Effector memory CD4-positive, alpha-beta T cell (primary cell): ENCODE data around the gene CERS4.

Experiments used
- DNase-seq, 3 donors: peaks; one replicate each; pipeline ENCODE4 v3.0.0-alpha.2; 2020
- H3K27ac ChIP-seq: 2 replicates; pipeline ENCODE4 v1.7.0; 2013; ENCODE audit warnings: mild to moderate bottlenecking, low read length, moderate library complexity; ENCODE audit not compliant: insufficient read depth, poor library complexity, severe bottlenecking
- H3K27me3 ChIP-seq: replicated peaks from 2 replicates; pipeline ENCODE4 v1.7.0; 2013; ENCODE audit warnings: mild to moderate bottlenecking, low read length; ENCODE audit not compliant: insufficient read depth, control insufficient read depth, poor library complexity, severe bottlenecking
- H3K36me3 ChIP-seq: 2 replicates; pipeline ENCODE4 v1.7.0; 2013; ENCODE audit warnings: mild to moderate bottlenecking, low read length, moderate library complexity; ENCODE audit not compliant: control insufficient read depth, insufficient read depth
- H3K4me1 ChIP-seq: 2 replicates; pipeline ENCODE4 v1.7.0; 2013; ENCODE audit warnings: low read length, mild to moderate bottlenecking; ENCODE audit not compliant: control insufficient read depth, insufficient read depth, poor library complexity, severe bottlenecking
- H3K4me3 ChIP-seq: 2 replicates; pipeline ENCODE4 v1.7.0; 2013; ENCODE audit warnings: low read length, low read depth, mild to moderate bottlenecking; ENCODE audit not compliant: insufficient read depth, poor library complexity, severe bottlenecking
- H3K9me3 ChIP-seq: 2 replicates; pipeline ENCODE4 v1.7.0; 2013; ENCODE audit warnings: mild to moderate bottlenecking, low read length, moderate library complexity; ENCODE audit not compliant: control insufficient read depth

Gene CERS4

DNA sequence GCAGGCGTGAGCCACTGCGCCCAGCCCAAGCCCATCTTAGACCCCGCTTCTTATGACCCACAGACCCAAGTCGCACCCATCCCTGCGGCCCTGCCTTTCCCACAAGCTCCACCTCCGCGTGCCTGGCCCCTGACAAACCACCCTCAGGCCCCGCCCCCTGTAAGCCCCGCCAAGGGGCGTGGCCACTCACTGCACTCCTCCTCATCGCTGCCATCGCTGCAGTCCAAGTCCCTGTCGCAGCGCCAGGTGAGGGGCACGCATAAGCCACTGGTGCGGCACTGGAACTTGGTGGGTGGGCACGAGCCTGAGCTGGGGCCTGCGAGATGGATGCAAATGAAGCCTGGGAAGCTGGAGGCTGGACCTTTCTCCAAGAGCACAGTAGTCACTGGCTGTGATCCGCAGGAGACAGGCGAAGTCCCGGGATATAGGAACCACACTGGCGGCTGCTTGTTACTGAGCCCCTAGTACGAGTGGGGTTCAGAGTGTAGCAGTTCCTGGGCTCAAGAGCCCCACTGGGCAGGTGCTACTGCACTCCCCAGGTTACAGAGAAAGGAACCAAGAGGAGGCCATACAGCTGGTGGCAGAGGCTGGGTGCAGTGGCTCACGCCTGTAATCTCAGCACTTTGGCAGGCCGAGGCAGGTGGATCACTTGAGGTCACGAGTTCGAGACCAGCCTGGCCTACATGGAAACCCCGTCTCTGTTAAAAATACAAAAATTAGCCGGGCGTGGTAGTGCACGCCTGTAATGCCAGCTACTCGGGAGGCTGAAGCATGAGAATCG lies 95.9 kb downstream of the CERS4 start:
- Histone ChIP-seq H3K4me3 (no peak overlapping the region), H3K4me1 (peaks cover 22% of the 10 kb centered on the region), H3K27ac (no peak overlapping the region), H3K36me3 (peaks cover 9% of the 10 kb centered on the region), H3K27me3 (no peaks in the 10 kb centered on the region), H3K9me3 (no peaks in the 10 kb centered on the region)
- no peak for DNase-seq

DNA sequence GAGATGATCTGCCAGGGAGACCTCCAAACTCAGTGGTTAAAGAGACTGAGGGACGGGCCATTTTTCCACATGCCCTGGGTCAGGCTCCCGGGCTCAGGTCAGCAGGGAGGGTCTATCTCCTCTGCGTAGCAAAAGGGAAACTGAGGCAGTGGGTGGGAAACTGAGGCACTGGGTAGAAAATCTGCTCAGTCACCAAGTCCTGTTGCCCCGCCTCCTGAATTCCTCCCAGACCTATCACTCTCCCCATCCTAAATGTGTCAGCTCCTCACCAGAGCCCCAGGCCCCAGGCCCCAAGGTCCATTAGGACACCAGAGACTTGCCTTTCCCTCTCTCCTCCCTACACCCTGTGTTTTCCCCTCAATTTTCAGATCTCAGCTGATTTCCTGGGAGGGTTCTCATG lies 96.6 kb downstream of the CERS4 start:
- Histone ChIP-seq H3K36me3 (peaks cover 14% of the 10 kb centered on the region), H3K27me3 (no peaks in the 10 kb centered on the region)
- no peak for DNase-seq

DNA sequence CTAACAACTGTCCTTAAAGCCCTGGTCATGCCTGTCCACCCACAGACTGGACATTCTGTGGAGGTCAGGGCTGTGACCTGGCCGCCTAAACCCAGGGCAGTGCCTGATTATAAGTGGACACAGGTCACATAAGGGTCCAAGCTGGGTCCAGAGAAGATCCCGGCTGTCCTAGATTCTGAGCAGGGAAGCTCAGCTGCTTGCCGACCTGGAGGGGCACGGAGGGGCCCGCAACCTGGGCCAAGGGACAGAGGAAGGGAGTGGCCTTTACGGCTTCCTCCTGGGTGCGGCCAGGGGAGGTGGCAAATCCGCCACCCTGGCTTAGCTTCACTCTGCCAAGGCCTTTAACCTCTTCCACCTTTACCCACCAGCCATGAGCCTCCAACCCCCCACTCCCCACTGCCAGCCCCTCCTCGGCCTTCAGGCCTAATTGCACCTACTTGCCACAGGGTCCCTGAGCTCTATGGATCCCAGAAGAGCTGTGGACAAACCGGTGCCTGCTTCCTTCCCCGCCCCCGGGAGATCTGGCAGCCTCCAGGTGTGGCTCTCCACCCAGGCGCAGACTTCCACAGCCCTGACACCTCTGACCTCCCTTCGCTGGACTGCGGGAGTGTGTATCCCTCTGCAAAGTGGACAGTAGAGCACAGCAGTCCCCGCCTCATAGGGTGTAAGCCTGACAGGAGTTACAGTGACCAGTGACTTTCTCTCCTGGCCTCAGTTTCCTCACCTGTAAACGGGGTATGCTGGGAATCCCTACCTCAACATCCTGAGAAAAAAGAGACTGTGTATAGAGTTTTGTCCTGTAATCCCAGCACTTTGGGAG lies 97.3 kb downstream of the CERS4 start:
- DNase-seq = no peak
- Histone ChIP-seq H3K36me3 (peaks cover 21% of the 10 kb centered on the region), H3K9me3 (no peaks in the 10 kb centered on the region), H3K27ac (peak overlapping the region; percentile 18), H3K4me1 (peaks cover 22% of the 10 kb centered on the region), H3K4me3 (no peak overlapping the region), H3K27me3 (no peaks in the 10 kb centered on the region)

More for the DNA sequence above, 96.6 kb downstream of the CERS4 start:
- Histone ChIP-seq H3K27ac (no peak overlapping the region), H3K9me3 (no peaks in the 10 kb centered on the region), H3K4me1 (peaks cover 22% of the 10 kb centered on the region), H3K4me3 (no peak overlapping the region)

DNA sequence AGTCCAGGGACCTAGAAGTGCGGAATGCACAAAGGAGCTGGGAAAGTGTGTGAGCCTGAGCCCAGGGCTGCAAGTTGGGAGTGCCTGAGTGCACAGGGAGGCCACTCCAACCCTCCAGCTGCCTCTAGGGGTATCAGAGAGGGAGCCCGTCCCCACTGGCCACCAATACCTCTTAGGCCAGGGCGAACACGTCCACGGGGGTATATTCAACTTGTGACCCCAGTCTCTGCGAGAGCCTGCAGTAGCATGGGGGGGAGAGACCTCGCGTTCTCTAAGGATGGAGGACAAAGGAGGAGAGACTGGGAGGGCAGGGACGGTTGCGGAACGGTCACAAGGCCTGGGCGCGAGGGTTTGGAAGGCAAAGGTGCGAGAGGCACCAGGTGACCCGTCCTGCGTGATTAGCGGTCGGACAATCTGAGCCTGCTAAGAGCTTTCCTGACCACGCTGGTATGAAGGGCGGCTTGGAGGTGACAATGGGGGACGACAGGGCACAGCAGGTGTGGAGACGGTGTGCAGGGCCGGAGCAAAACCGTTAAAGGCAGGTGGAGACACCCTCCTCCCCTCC lies 98.3 kb downstream of the CERS4 start:
- Histone ChIP-seq H3K27ac (peak overlapping the region; percentile 79), H3K4me1 (peaks cover 22% of the 10 kb centered on the region)

DNA sequence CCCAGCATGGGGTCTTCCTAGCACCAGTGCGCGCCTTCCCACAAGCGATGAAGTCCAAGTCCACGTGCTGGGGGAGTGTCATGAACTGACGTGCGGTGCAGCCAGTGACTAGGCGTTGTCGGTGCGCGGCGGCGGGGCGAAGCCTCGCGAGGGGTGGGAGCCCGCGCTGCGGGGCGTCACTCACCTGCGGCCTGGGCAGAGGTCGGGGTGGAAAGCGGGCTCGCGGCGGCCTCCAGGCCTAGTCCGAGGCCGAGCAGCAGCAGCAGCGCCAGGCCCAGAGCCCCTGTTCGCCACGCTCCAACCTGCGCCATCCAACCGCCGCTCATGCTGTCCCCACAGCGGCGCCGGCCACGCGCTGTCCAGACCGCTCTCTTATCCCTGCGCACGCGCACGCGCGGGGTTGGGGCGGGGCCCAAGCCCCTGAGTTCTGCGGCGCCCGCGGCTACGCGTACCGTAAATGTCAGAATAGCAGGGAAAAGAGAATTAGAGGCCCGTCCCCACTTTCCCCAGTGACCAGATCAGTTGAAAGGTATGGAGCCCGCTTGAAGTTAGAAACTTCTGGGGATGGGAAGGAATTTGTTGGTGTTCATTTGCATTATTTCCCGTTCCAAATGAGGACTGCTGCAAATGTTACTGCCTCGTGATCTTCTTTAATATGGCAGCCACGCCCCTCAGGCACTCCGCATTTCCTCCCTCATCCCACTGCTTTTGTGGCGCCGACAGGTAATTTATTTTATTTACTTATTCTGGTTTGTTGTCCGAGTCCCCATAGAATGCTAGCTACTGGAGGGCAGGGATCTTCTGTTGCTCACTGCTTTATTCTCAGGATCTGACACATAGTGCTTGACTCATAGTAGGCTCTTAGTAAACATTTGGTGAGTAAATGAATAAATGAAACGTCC lies 99.0 kb downstream of the CERS4 start, which contains the start of gene CD320:
TSS of gene CD320 (minus strand) at position 394 of the 902 bp plus-strand sequence. CDS start at position 326, 68 bp downstream.
- Histone ChIP-seq H3K4me3 (peak within 1 kb of the TSS; percentile 73), H3K9me3 (no peaks in the 10 kb centered on the region), H3K4me1 (peaks cover 22% of the 10 kb centered on the region), H3K27ac (peak within 1 kb of the TSS; percentile 79), H3K27me3 (no peaks in the 10 kb centered on the region), H3K36me3 (peaks cover 27% of the 10 kb centered on the region)
- peak; percentile 62 to 76 (median 75) for DNase-seq

More for the DNA sequence above, 98.3 kb downstream of the CERS4 start:
- DNase-seq = no peak
- peak overlapping the region; percentile 73 for H3K4me3 ChIP-seq
- H3K9me3 ChIP-seq = no peaks in the 10 kb centered on the region
- no peaks in the 10 kb centered on the region for H3K27me3 ChIP-seq
- peaks cover 25% of the 10 kb centered on the region for H3K36me3 ChIP-seq

DNA sequence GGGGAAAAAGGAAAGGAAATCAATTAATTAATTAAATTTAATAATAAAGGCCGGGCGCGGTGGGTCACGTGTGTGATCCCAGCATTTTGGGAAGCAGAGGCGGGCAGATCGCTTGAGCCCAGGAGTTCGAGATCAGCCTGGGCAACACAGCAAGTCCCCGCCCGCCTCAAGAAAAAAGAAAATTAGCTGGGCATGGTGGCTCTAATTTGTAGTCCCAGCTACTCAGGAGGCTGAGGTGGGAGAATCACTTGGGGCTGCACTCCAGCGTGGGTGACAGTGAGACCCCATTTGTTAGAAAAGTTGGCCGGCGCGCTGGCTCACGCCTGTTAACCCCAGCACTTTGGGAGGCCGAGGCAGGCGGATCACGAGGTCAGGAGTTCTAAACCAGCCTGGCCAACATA lies 99.7 kb downstream of the CERS4 start:
- Histone ChIP-seq H3K9me3 (no peaks in the 10 kb centered on the region), H3K4me1 (peaks cover 22% of the 10 kb centered on the region), H3K27me3 (no peaks in the 10 kb centered on the region), H3K4me3 (peak overlapping the region; percentile 73), H3K36me3 (peaks cover 34% of the 10 kb centered on the region), H3K27ac (peak overlapping the region; percentile 79)
- DNase-seq = no peak

DNA sequence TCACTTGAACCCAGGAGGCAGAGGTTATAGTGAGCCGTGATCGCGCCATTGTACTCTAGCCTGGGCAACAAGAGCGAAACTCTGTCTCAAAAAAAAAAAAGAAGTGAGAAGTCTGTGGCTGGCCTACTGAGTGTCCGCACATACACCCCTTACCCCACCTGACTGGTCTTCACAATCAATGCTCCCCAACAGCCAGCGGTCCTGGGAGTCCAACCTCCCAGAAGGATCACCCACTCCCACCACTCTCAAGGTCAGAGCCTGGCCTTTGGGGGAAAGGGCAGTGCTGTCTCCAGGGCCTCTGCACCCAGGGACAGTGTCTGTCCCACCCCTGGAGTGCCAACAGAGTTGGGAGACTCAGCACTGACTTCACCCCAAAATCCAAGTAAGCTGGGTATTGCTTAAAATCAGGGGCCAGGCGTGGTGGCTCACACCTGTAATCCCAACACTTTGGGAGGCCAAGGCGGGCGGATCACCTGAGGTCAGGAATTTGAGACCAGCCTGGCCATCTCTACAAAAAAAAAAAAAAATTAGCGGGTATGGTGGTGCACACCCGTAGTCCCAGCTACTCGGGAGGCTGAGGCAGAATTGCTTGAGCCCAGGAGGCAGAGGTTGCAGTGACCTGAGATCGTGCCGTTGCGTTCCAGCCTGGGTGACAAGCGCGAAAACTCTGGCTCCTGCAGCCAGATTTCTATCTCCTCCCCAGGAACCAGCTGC lies 101.3 kb downstream of the CERS4 start:
- Histone ChIP-seq H3K4me3 (no peak overlapping the region), H3K27ac (no peak overlapping the region), H3K9me3 (no peaks in the 10 kb centered on the region), H3K27me3 (no peaks in the 10 kb centered on the region), H3K4me1 (peaks cover 22% of the 10 kb centered on the region), H3K36me3 (peaks cover 49% of the 10 kb centered on the region)
- DNase-seq = no peak

DNA sequence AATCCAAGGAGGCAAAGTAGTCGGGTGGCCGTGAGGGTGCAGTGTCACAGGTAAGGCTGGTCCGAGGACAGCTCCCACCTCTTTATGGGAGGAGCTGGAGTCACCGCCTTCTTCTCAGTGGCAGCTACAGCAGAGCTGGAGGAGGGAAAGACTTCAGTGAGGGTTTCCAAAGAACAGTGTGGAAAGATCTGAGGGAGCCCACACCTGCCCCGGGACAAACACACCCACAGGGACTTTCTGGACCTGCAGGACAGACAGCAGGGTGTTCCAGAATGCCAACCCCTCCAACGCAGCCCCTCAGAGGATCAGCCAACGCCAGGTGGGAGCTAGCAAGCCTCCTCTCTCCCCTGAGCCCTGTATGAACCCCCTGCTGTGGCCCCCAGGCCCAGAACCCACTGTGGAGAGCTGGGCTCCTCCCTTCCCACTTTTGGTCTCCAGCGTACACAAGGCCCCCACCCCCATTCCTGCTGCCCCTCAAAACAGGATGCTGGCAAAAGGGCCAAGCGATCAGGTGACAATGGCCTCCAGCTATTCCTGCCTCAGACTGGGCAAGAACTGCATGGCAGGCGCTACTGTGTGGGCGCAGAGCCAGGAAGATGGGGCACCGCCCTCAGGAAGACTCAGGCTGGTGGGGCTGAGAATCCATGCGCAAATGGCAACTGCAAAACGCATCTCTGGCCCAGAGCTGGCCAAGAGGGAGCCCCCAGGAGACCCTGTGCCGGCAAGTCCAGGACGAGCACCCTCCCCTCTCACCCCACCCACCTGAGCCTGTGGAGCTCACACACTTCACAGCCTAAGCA lies 102.5 kb downstream of the CERS4 start:
- Histone ChIP-seq H3K27ac (no peak overlapping the region), H3K4me1 (peaks cover 18% of the 10 kb centered on the region), H3K4me3 (no peak overlapping the region), H3K27me3 (no peaks in the 10 kb centered on the region), H3K9me3 (no peaks in the 10 kb centered on the region), H3K36me3 (peaks cover 51% of the 10 kb centered on the region)
- no peak for DNase-seq
